Left ventricle myocardium superior (tissue), 1 donor: Measurements from ENCODE around the gene ZNF185. TPM values are rescaled to one million over a fixed set of nuclear protein-coding genes. Genes with fewer than 3 reads are reported as not detected.
A peak's percentile ranks its signal among the peaks of the same experiment; 100 is the strongest.

Experiments
- ATAC-seq: fragments of 200-7000 bp; cut with Tn5 transposase; one replicate; pipeline ENCODE4 v1.9.1; 2020; ENCODE audit warnings: mild to moderate bottlenecking, moderate library complexity
- DNase-seq: peaks from one replicate; pipeline ENCODE4 v3.0.0-alpha.2; 2020
- intact Hi-C: fragments of 100-400 bp; cut with micrococcal nuclease; formaldehyde crosslinking; loops from one replicate; pipeline ENCODE4 v1.11.0; 2022
- total RNA-seq: library from RNA; stranded (reverse); fragmentation: NEBNext Ultra II Directional; extraction: Animal tissue kit (Norgen Biotek cat#: 25700); gene quantifications from one replicate; pipeline ENCODE4 v1.2.1, GENCODE V29; 2021
- donor health status: DM: no; HTN: yes; CAD: no; lungs with severe emphysema.

Gene ZNF185
- total RNA-seq, 1 donor from 2014 or later, result 2.5 TPM

GRCh38 chrX:152913346-152913745 lies 15.5 kb downstream of the ZNF185 start:
- no peak for DNase-seq
- no peak for ATAC-seq
- intact Hi-C loops, result no loop called here

GRCh38 chrX:152913910-152914309 lies 16.0 kb downstream of the ZNF185 start:
- intact Hi-C loops, result no loop called here
- DNase-seq (no peak), ATAC-seq (no peak)

- DNase-seq (no peak), ATAC-seq (peak; percentile 69)
- intact Hi-C loops, result no loop called here
Measured at GRCh38 chrX:152915541-152916241, 17.8 kb downstream of the ZNF185 start.

GRCh38 chrX:152917656-152918579 lies 20.1 kb downstream of the ZNF185 start:
- ATAC-seq (no peak), DNase-seq (no peak)
- intact Hi-C loops, result no loop called here

DNA sequence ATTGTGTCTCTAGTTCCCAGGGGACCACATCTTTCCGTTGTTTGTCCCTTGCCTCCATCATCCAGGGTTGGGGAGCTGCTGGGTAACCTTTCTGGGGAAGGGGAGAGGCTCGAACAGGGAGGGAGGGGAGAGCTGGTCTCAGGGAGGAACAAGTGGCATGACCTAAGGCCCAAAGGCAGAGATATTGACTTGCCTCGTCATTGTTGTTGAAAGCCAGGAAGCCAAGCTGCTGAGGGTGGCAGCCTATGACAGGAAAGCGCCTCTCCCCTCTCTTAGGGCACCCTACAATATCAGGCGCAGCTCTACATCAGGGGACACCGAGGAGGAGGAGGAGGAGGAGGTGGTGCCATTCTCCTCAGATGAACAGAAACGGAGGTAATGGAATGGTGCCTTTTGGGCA lies 20.8 kb downstream of the ZNF185 start:
- ATAC-seq (no peak), DNase-seq (no peak)
- intact Hi-C loops, result no loop called here

- ATAC-seq (no peak), DNase-seq (no peak)
- intact Hi-C loops, result no loop called here
Measured at GRCh38 chrX:152923599-152923998, 25.7 kb downstream of the ZNF185 start.

- intact Hi-C loops, result no loop called here
- no peak for ATAC-seq
- DNase-seq, result no peak
Measured at GRCh38 chrX:152925835-152926234, 28.0 kb downstream of the ZNF185 start.

DNA sequence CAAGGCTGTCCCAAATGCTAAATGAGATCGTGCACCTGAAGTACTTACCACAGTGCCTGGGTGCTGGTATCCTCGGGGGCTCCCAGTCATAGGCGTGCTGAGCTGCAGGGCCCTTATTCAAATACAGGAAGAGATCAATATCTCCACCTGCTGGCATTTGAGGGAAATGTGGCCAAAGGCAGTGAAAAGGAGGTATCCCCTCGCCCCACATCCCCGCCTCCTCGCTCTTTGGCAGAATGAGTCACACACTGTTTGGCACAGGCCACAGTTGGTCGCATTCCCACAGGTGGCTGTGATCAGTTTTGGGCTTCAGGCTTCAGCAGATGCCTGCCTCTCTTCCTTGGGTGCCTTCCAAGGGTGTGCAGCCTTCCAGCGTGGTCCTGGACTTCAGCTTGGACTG lies 28.4 kb downstream of the ZNF185 start:
- DNase-seq (no peak), ATAC-seq (peak; percentile 24)
- intact Hi-C loops, result no loop called here

- intact Hi-C loops, result no loop called here
- ATAC-seq (no peak), DNase-seq (no peak)
Measured at GRCh38 chrX:152926923-152927322, 29.1 kb downstream of the ZNF185 start.

DNA sequence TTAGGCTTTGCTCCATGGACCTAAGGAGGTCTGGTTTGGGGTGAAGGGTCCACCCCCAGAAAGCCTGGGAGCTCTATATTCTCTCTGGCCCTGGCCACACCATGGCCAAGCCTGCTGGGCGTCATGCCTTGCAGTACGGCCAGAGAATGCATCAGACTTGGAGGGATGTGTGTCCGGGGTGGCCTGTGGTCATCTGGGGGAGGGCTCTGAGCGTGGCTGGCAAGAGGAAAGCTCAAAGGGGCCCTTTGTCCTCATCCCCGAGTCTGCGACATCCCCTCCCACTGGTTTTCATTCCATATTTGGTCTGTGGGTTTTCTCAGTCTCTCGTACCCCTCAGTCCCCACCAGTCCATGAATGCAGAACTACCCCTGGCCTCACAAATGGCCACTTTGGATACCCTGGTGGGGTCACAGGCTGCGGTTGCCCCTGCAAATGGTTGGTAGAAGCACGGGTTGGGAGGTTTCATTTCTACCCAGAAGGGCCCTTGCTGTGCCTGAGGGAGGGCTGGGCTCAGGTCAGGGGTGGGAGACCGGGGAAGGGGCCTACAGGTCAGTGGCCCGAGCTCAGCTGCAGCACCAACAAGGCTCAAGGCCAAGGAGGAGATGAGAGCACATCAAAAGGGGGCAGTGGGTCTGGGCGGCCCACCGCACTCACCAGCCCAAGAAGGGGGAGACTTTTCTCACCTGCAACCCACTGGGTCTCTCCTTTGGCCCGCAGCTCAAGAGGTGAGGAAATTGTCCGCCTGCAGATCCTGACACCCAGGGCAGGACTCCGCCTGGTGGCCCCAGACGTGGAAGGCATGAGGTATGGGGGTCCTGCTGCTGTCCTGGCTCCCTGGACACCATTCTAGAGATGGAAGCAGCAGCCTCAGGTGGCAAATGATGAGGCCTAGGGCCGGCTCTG lies 30.2 kb downstream of the ZNF185 start:
- no peak for DNase-seq
- intact Hi-C loops, result no loop called here

GRCh38 chrX:152928761-152929400 lies 31.0 kb downstream of the ZNF185 start:
- intact Hi-C loops, result no loop called here
- ATAC-seq (no peak), DNase-seq (no peak)

More for the DNA sequence above, 30.2 kb downstream of the ZNF185 start:
- ATAC-seq, result no peak

DNA sequence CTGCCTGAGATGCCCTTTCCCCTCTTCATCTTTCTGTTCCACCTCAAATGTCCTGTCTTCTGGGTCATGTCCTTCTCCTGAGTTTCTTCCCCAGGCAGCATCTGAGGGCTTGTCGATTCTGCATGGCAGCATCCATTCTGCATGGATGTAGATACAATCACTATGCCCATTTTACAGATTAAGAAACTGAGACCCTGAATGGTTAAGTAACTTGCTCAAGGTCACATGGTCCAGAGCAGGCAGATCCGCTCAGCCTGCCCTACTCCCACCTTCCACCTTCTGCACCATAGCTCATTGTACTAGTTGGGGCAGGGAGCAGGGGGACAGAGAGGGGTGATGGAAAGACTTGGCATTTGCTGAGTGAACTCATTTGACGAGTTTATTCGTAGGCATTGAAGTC lies 32.0 kb downstream of the ZNF185 start:
- intact Hi-C loops, result no loop called here
- no peak for ATAC-seq
- DNase-seq, result no peak

GRCh38 chrX:152930516-152930915 lies 32.6 kb downstream of the ZNF185 start:
- ATAC-seq (no peak), DNase-seq (no peak)
- intact Hi-C loops, result no loop called here

DNA sequence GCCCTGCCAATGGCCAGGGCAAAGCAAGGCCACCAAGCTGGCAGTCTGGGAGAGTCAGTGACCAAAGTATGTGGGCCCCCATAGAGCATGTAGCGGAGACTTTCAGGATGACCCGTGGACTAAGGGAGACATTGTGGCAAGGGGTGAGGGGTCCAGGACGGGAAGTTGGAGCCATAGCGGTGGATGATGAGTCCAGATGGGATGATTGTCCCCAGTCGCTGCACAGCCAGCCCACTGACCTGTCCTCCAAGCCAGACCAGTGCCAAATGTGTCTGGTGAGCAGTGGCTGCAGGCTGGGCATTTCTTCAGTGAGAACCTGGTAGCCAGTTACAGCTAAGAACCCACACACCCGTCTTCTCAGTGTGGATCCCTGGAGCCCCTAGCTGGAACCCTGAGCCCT lies 34.3 kb downstream of the ZNF185 start:
- no peak for ATAC-seq
- intact Hi-C loops, result no loop called here
- no peak for DNase-seq

GRCh38 chrX:152932598-152933175 lies 34.8 kb downstream of the ZNF185 start:
- ATAC-seq (no peak), DNase-seq (no peak)
- intact Hi-C loops, result no loop called here

DNA sequence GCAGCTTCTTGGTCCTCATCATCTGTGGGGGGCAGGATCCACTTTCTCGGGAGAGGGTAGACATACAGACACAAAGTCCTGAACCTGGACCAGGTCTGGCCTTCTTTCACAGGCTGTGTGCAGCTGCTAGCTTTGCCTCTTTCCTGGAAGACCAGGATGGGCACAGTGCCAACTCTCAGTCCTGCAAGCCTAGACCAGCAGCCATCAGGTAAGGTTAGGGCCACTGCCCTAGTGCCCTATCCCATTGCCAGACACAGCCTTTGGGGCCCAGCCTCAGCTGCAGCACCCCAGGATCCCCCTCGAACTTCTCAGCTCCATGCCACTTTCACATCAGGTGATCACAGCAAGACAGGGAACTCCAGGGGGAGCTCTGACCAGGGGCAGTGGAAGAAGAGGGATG lies 38.4 kb downstream of the ZNF185 start:
- intact Hi-C loops, result no loop called here
- DNase-seq (no peak), ATAC-seq (no peak)

DNA sequence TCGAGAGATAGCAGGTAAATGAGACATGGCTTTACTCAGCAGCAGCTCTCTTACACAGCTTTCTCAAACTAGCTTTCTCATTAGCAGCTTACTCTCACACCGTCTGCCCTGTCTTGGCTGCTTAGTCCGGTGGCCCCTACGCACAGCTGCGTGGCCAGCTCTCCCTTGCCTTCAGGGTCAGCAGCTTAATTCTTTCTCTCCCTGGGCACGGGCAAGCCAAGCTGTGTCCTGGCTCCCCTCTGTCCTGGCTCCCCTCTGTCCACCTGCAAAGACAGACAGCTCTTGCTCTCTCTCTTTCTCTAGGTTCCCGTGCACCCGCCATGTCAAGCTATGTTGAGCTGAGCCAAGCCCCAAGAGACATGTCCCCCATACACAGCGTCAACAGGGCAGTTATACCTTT lies 39.4 kb downstream of the ZNF185 start:
- intact Hi-C loops, result no loop called here
- DNase-seq (no peak), ATAC-seq (no peak)

GRCh38 chrX:152941328-152942076 lies 43.6 kb downstream of the ZNF185 start:
- intact Hi-C loops, result no loop called here

More at GRCh38 chrX:152941328-152942076, 43.6 kb downstream of the ZNF185 start:
- ATAC-seq (peak; percentile 96), DNase-seq (peak; percentile 94)
